Measurements from ENCODE around the gene ERCC5. TPM values are rescaled to one million over a fixed set of nuclear protein-coding genes. Genes with fewer than 3 reads are reported as not detected.
A peak's percentile ranks its signal among the peaks of the same experiment; 100 is the strongest.

Gene ERCC5
- total RNA-seq = 111 TPM

DNA sequence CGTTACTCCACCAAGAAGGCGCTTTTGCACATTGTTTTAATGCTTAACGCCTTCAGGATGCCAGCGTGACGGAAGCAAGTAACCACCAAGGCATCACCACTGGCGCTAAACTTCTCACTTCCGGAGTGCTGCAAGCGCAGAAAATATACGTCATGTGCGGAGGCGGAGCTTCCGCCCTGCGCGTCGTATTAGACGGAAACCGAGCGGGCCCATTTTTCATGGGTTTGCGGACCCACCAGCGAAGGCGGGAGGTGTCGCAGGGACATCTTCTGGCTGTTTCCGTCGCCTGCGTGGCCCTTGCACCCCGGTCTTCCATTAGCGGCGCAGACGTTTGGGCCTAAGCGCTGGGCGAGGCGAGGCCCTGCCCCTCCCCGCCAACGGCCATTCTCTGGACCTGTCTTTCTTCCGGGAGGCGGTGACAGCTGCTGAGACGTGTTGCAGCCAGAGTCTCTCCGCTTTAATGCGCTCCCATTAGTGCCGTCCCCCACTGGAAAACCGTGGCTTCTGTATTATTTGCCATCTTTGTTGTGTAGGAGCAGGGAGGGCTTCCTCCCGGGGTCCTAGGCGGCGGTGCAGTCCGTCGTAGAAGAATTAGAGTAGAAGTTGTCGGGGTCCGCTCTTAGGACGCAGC lies at the start of gene ERCC5:
Gene ERCC5, plus strand, starts transcription at position 403 of the 631 bp plus-strand sequence. CDS start 235 bp downstream, outside the sequence.
- peaks cover 26% of the 10 kb centered on the region for H3K4me1 ChIP-seq (ENCODE audit: insufficient read depth, low read length)
- peak within 1 kb of the TSS; percentile 79 for H3K4me3 ChIP-seq (ENCODE audit: low read length)
- H3K9me3 ChIP-seq (ENCODE audit: low read depth, low read length) = no peaks in the 10 kb centered on the region
- no peaks in the 10 kb centered on the region for H3K27me3 ChIP-seq (ENCODE audit: insufficient read depth, low read length)

DNA sequence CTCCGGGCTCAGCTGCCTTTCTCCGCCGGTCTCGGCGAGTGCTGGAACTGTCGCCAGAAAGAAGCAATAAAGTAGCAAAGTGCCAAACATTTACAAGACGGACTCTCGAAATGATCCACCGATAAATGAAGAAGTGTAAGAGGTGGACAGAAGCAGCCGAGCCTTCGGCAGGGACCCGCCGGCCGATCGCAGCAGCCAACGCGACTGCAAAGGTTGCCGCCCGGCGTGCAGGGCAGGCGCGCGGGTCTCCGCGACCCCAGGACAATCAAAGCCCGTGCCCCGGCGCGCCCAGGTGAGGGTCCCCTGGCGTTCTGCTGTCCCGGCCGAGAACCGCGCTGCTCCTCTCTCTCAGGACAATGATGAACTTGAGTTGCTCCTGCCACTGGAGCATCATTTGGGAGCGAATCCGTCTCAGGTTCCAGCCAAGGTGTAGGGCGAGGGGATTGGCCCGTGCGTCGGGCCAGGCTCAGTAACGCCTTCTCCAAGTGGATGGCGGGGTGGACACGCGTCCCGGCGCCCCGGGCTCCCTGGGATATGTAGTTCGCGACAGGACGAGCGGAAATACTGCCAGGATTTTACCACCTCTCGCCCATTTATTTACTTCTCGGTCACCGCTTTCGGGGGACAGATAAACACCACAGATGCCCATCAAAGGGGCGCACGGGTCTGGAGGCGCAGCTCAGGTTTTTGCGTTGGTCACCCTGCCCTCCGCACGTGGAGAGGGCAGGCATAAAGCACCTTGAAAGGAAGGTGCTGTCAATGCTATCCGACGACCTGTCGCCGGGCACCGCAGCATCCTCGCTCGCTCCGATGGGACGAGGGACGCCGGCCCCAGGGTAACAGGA lies 47.0 kb upstream of the ERCC5 start, which contains the start of the genes BIVM and POGLUT2:
Gene BIVM, plus strand, starts transcription at position 539 of the 845 bp plus-strand sequence. CDS start 8,149 bp downstream, outside the sequence.
Gene POGLUT2, minus strand, starts transcription at position 396 of the 845 bp plus-strand sequence. Its CDS starts 306 bp downstream, at position 90.
- Histone ChIP-seq H3K4me1 (ENCODE audit: insufficient read depth, low read length) (peaks cover 29% of the 10 kb centered on the region), H3K9me3 (ENCODE audit: low read depth, low read length) (no peaks in the 10 kb centered on the region), H3K4me3 (ENCODE audit: low read length) (peak within 1 kb of the TSS; percentile 52), H3K27me3 (ENCODE audit: insufficient read depth, low read length) (peaks cover 21% of the 10 kb centered on the region)

DNA sequence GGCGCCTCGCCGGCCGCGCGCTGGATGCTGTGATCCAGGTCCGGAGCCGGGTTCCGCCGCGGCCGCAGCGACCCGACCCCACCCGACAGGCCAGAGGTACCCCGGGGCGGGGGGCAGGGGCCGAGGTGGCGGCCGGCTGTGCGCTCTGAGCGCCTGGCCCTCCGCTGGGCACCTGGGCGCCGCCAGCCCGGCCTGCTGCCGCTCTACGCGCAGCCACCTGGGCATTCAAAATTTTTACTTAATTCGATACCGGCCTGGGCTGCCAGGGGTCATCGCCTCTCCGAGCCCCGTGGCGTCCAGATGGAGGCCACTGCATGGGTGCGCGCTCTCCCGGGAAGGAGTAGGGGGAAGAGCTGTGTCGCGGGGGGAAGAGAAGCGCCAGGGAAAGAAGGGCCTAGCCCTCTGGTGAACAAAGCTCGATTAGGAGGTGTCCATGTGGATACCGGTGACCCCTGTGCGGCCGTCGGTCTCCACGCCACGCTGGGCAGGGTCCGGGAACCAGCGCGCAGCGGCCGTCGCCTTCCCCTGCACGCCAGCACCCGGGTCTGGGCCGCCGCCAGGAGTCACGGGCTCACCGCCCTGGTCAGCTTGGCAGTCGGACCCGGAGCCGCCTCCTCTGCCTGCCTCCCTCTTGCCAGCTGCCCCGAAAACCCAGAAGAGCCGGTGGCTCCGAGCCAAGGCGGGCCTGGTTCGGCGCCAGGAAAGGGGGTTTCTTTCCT lies 46.2 kb upstream of the ERCC5 start:
- H3K27me3 ChIP-seq (ENCODE audit: insufficient read depth, low read length) = peaks cover 21% of the 10 kb centered on the region
- peak overlapping the region; percentile 52 for H3K4me3 ChIP-seq (ENCODE audit: low read length)
- peaks cover 29% of the 10 kb centered on the region for H3K4me1 ChIP-seq (ENCODE audit: insufficient read depth, low read length)
- no peaks in the 10 kb centered on the region for H3K9me3 ChIP-seq (ENCODE audit: low read depth, low read length)

DNA sequence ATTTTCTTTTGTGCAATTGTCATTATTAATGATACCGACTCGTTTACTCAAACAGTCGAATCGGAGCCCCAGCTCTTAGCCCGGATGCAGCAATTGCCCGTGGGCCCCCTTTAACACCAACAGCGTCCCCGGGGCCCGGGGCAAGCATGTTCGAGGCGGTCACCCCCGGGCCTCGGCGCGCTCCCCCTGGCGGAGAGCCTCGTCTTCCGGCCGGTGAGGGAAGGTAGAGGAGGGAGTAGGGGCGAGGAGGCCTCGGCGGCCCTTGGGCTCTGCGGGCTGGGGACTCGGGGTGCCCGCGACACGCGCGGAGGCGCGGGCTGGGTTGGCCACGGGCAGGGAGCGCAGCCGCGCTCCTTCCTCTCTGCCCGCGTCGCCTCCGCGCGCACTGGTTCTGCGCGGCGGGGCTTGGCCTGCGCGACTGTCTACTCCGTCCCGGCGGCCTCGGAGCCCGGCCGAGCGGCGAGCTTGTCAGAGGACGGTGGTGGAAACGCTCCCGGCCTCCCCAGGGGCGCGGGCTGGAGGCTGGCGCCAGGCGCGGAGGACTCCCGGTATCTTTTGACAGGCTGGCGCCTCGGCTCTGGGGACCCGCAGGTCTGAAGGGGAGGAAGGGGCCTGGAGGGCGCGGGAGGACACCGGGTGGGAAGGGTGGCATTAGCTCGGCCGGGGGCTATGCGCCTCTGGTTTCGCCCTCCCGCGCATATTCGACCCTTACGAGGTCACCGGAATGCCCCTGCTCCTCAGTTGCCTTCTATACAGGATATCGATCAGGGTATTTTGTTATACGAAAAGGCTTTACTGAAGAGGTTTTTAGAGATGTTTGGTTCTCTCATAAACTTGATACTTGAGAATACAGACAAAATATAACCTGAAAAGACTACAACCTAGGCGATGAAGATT lies 45.4 kb upstream of the ERCC5 start:
- Histone ChIP-seq H3K27me3 (ENCODE audit: insufficient read depth, low read length) (peaks cover 21% of the 10 kb centered on the region), H3K4me1 (ENCODE audit: insufficient read depth, low read length) (peaks cover 29% of the 10 kb centered on the region), H3K4me3 (ENCODE audit: low read length) (peak overlapping the region; percentile 52), H3K9me3 (ENCODE audit: low read depth, low read length) (no peaks in the 10 kb centered on the region)

DNA sequence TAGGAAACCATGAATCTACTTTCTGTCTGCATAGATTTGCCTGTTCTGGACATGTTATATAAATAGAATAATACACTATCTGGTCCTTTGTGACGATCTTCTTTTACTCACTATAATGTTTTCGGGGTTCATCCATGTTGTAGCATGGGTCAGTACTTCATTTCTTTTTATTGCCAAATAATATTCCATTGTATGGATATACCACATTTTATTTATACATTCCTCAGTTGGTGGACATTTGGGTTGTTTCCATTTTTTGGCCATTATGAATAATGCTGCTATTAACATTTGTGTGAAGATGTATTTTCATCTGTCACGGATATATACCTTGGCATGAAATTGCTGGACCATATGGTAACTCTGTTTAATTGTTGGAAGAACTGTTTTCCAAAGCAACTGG lies 40.2 kb upstream of the ERCC5 start:
- H3K4me1 ChIP-seq (ENCODE audit: insufficient read depth, low read length) = peaks cover 8% of the 10 kb centered on the region
- H3K27me3 ChIP-seq (ENCODE audit: insufficient read depth, low read length) = no peaks in the 10 kb centered on the region
- no peak overlapping the region for H3K4me3 ChIP-seq (ENCODE audit: low read length)
- no peaks in the 10 kb centered on the region for H3K9me3 ChIP-seq (ENCODE audit: low read depth, low read length)

DNA sequence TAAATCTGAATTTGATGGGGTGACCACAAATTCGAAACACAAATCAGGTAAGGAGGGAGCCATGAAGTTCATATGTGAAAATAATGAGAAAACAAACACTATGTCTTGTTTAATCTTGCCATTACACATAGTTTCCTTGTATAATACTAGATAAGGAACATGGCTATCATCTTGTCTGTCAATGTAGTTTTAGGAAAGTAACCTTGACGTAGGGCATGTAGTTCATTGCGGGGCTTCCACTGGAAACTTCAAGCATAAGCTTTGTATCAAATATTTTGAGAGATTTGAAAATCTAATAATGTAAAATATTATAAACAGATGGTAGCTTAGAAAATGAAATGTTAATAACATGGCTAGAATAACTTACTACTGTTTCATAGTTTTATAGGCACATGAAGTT lies 38.1 kb upstream of the ERCC5 start:
- no peak overlapping the region for H3K4me3 ChIP-seq (ENCODE audit: low read length)
- H3K9me3 ChIP-seq (ENCODE audit: low read depth, low read length) = no peaks in the 10 kb centered on the region
- no peaks in the 10 kb centered on the region for H3K27me3 ChIP-seq (ENCODE audit: insufficient read depth, low read length)
- H3K4me1 ChIP-seq (ENCODE audit: insufficient read depth, low read length) = no peaks in the 10 kb centered on the region

DNA sequence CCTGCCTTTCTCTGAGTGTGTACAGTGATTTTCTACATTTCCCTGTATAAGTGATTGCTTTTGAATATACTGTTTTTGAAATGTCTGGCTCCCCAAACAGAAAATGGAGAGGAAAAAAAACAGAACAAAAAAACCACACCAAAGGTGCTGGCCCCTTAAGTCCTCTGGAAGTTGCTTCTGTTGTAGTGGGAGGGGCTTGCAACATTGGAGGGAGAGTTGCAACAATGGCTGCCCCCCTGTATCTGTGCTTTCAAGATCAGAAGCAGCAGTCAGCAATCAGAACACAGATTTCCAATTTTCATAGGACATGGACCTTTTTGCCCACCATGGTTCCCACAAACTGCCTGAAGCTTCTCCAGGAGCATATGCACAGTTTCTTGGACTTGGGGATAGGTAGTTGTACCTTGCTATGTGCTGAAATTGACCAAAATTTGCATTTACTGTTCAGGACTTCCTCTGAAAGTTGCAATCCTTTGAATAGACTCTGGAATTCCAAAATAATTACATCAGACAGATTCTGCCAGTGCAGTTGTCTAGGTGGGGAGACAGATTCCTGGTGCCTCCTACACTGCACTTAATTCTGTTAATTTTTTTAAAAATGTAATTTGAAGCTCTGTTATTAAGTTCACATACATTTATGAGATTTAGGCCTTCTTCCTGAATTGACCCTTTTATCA lies 33.1 kb upstream of the ERCC5 start:
- no peaks in the 10 kb centered on the region for H3K27me3 ChIP-seq (ENCODE audit: insufficient read depth, low read length)
- H3K4me1 ChIP-seq (ENCODE audit: insufficient read depth, low read length) = no peaks in the 10 kb centered on the region
- H3K4me3 ChIP-seq (ENCODE audit: low read length) = no peak overlapping the region

DNA sequence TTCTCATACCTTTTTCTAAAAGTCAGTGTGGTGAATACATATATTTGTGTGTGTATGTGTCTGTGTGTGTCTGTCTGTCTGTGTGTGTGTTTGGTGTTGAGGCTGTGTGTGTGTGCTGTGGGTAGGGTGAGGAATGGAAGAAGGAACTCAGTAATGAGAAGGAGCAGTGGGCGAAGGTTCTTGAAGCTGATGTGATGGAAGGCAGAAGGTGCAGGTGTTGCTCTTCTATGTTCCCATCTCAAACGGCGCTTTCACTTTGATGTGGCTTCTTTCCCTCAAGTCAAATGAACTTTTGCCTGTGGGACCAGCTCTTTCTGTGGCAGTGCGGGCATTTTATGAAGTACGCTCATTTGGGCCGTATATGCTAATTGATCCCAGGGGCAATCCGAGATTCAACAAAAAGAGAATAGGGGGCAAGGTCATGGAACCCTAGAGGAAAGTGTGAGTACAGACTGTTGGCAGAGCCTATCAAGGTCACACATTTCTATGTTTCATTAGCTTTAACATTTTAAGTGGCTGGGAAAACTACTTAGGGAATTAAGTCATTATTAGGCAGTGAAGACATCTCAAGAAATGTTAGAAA lies 31.7 kb upstream of the ERCC5 start:
- no peaks in the 10 kb centered on the region for H3K4me1 ChIP-seq (ENCODE audit: insufficient read depth, low read length)
- H3K27me3 ChIP-seq (ENCODE audit: insufficient read depth, low read length) = no peaks in the 10 kb centered on the region
- no peaks in the 10 kb centered on the region for H3K9me3 ChIP-seq (ENCODE audit: low read depth, low read length)
- H3K4me3 ChIP-seq (ENCODE audit: low read length) = no peak overlapping the region

More for the DNA sequence above, 33.1 kb upstream of the ERCC5 start:
- no peaks in the 10 kb centered on the region for H3K9me3 ChIP-seq (ENCODE audit: low read depth, low read length)

DNA sequence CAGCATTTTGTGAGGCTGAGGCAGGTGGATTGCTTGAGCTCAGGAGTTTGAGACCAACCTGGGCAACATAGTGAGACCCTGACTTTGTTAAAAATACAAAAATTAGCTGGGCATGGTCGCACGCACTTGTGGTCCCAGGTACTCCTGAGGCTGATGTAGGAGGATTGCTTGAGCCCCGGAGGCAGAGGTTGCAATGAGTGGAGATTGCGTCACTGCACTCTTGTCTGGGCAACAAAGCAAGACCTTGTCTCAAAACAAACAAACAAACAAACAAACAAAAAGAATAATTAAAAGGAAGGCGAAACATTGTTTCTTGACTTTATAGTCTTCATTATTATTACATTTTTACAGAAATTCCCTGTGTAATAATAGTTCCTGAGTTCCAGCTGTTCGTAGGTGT lies 31.0 kb upstream of the ERCC5 start:
- Histone ChIP-seq H3K9me3 (ENCODE audit: low read depth, low read length) (no peaks in the 10 kb centered on the region), H3K4me1 (ENCODE audit: insufficient read depth, low read length) (no peaks in the 10 kb centered on the region), H3K4me3 (ENCODE audit: low read length) (no peak overlapping the region), H3K27me3 (ENCODE audit: insufficient read depth, low read length) (no peaks in the 10 kb centered on the region)

DNA sequence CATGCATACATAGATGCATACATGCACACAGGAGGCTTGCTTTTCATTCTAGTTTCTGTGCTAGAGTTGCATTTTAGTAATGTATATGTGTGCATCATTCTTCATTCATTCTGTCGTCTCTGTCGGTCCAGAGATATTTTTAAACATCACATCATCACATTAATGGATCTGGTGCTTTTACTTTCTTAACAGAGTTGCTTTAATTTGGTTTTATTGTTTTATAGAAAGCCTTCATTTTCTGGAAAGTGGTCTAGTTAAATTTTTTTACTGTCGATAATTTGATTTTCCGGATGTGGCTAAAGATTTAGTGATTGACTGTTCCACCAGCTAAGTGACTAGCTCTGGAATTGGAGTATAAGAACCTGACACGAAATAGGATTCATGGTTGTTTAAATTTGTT lies 30.0 kb upstream of the ERCC5 start:
- Histone ChIP-seq H3K9me3 (ENCODE audit: low read depth, low read length) (no peaks in the 10 kb centered on the region), H3K27me3 (ENCODE audit: insufficient read depth, low read length) (no peaks in the 10 kb centered on the region), H3K4me1 (ENCODE audit: insufficient read depth, low read length) (no peaks in the 10 kb centered on the region), H3K4me3 (ENCODE audit: low read length) (no peak overlapping the region)

DNA sequence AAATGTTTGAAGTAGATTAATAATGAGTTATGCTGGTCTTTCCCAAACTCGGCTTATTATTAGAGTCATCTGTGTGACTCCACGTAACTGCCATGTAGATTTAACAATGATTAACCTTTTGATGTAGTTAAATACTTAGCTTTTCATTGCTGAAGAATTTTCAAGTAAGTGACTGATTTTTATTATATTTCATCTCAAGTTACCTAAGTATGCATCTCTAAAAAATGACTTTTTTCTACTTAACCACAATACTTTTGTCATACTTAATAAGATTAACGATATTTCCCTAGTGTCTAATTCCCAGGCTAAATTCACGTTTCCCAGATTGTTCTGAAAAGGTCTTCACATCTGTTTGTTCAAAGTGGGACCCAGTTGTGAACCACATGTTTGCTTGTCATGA lies 29.1 kb upstream of the ERCC5 start:
- Histone ChIP-seq H3K27me3 (ENCODE audit: insufficient read depth, low read length) (no peaks in the 10 kb centered on the region), H3K4me1 (ENCODE audit: insufficient read depth, low read length) (no peaks in the 10 kb centered on the region), H3K4me3 (ENCODE audit: low read length) (no peak overlapping the region), H3K9me3 (ENCODE audit: low read depth, low read length) (no peaks in the 10 kb centered on the region)

DNA sequence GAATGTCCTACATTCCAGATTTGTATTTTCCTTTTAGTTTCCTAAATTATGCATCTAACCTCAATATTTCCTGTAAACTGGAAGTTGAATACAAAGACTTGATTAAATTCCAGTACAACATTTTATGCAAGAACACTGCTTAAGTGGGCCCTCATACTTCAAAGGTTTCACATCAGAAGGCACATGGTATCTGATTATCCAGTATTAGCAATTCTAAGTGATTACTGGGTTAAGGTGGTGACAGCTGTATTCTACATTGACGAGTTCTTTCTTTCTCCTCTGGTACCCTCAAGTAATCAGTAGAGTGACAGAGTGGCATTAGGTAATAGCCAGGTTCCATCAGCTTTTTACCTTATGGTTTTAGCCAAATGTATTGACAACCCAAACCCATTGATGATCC lies 28.6 kb upstream of the ERCC5 start:
- Histone ChIP-seq H3K4me3 (ENCODE audit: low read length) (no peak overlapping the region), H3K9me3 (ENCODE audit: low read depth, low read length) (no peaks in the 10 kb centered on the region), H3K4me1 (ENCODE audit: insufficient read depth, low read length) (no peaks in the 10 kb centered on the region), H3K27me3 (ENCODE audit: insufficient read depth, low read length) (no peaks in the 10 kb centered on the region)

DNA sequence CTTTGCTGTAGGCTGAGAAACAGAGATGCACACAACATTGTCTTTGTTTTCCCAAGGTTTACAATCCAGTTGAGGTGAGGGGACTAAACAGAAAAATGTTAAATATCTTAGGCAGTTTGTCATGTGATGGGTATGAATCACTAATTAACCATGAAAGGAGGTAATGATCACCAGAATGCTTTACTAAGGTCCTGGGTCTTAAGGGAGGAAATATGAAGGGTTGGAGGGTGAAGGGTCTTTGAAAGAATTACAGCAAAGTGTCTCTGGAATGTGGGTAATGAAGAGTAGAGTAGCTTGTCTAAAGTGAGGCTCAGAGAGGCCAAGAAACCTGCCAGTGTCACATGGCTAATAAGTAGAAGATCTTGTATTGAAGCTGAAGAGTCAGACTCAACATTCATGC lies 27.9 kb upstream of the ERCC5 start:
- no peaks in the 10 kb centered on the region for H3K27me3 ChIP-seq (ENCODE audit: insufficient read depth, low read length)
- no peaks in the 10 kb centered on the region for H3K9me3 ChIP-seq (ENCODE audit: low read depth, low read length)
- no peak overlapping the region for H3K4me3 ChIP-seq (ENCODE audit: low read length)
- H3K4me1 ChIP-seq (ENCODE audit: insufficient read depth, low read length) = no peaks in the 10 kb centered on the region
